ENCODE results near the gene CCL18. TPM values are rescaled to one million over a fixed set of nuclear protein-coding genes. Genes with fewer than 3 reads are reported as not detected.

Gene CCL18
- total and polyA plus RNA-seq, 2 donors (not counting 3 experiments of a cell fraction or from before 2014, with no cell fraction given), result not detected

DNA sequence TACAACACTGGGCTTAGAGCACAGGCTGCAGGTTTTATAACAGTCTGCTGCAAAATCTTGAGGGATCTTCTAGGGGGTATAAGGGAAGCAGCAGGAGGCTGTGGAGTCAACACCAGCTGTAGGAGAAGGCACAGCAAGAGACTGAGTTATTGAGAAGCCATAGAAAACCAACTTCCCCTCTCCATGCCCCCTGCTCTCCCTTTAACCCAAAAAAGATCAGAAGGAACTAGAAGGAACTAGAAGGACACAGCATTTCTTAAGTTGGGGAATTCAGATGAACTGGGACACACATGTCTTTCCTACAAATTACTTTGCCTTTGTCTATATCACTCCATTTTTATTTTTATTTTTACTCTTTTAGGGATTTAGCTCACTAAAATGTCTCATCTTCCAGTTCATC lies 6.2 kb upstream of the CCL18 start:
- Histone ChIP-seq H4K20me1 (replicated peaks; ENCODE audit: control insufficient read depth, extremely low read depth, insufficient read depth, low read length) (no peaks in the 10 kb centered on the region), H3K79me2 (ENCODE audit: control insufficient read depth, insufficient read depth, low read length) (no peaks in the 10 kb centered on the region), H3K4me1 (ENCODE audit: control insufficient read depth, extremely low read depth, insufficient read depth, low read length) (no peaks in the 10 kb centered on the region), H3K9ac (replicated peaks; ENCODE audit: extremely low read depth, insufficient read depth, low read length) (no peak overlapping the region), H3K36me3 (ENCODE audit: control insufficient read depth in 2 of 2, extremely low read depth in 1 of 2, insufficient read depth in 2 of 2, low read length in 2 of 2) (no peaks in the 10 kb centered on the region), H3K4me3 (replicated peaks in 1 of 3; ENCODE audit: insufficient read depth in 1 of 3, low read depth in 1 of 3, low read length in 3 of 3) (no peak overlapping the region), H2AFZ (ENCODE audit: low read depth, low read length) (no peak overlapping the region), H3K9me1 (replicated peaks; ENCODE audit: control insufficient read depth, extremely low read depth, insufficient read depth, low read length) (no peaks in the 10 kb centered on the region), H3K27ac (ENCODE audit: insufficient read depth, low read depth, low read length) (no peak overlapping the region), H3K27me3 (ENCODE audit: control insufficient read depth in 2 of 2, insufficient read depth in 2 of 2, low read length in 2 of 2) (peaks cover 0 to 4% of the 10 kb centered on the region in 2 experiments), H3K9me3 (replicated peaks; ENCODE audit: control insufficient read depth, insufficient read depth, low read length) (no peaks in the 10 kb centered on the region), H3K4me2 (ENCODE audit: insufficient read depth, low read length) (no peak overlapping the region)
- FAIRE-seq, result no peak
- intact Hi-C loops (cut with micrococcal nuclease), result no loop called here
- dilution Hi-C loops (cut with MboI; ENCODE audit: extremely low pct_ligation_motif_present, low sequenced_read_pairs), result no loop called here
- no peak for DNase-seq (ENCODE audit: low read depth, low spot score)
- TF ChIP-seq EZH2 (IDR thresholded peaks at IDR 0.05; ENCODE audit: borderline replicate concordance, low read depth, low read length, severe bottlenecking) (no peak), FOS (IDR thresholded peaks at IDR 0.05; ENCODE audit: borderline replicate concordance, insufficient read depth, low read length) (no peak), POLR2AphosphoS5 (IDR thresholded peaks at IDR 0.05; ENCODE audit: insufficient read depth, low read depth, low read length) (no peak), CTCF (IDR thresholded peaks at IDR 0.05; ENCODE audit: extremely low read depth in 1 of 2, insufficient read depth in 1 of 2, low read depth in 1 of 2, low read length in 2 of 2) (no peak), POLR2A (IDR thresholded peaks at IDR 0.05; ENCODE audit: low read depth, low read length) (no peak), MYC (IDR thresholded peaks at IDR 0.05; ENCODE audit: low read depth, low read length) (no peak), JUN (IDR thresholded peaks at IDR 0.05; ENCODE audit: borderline replicate concordance, insufficient read depth, insufficient read length, low read depth) (no peak), GATA2 (IDR thresholded peaks at IDR 0.05; ENCODE audit: insufficient read depth, insufficient read length, low read depth, low read length) (no peak)
- TF ChIP-seq, protein P1, sequence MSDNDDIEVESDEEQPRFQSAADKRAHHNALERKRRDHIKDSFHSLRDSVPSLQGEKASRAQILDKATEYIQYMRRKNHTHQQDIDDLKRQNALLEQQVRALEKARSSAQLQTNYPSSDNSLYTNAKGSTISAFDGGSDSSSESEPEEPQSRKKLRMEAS (IDR thresholded peaks at IDR 0.05; ENCODE audit: insufficient read depth, insufficient read length), result no peak
- POLR2A ChIA-PET, result no interaction called here
- no TSS peak for BruUV-seq (replicated peaks)
- CTCF ChIA-PET, result interaction anchor here (2.5 to 2.9 kb wide), 2 partner anchors 14 to 89 kb away, joined by 10 to 13 read pairs; no protein-coding TSS in a partner anchor
